Activated naive CD8-positive, alpha-beta T cell treated with anti-CD3 and anti-CD28 coated beads, Interleukin-2, amount 50 U/mL, for 24 hours (primary cell): ENCODE measurements around the gene BRD8.

Experiments
- ATAC-seq: fragments of 150-1000 bp; cut with Tn5 transposase; one replicate; pipeline ENCODE4 v1.10.0; 2021
- DNase-seq: peaks from one replicate; pipeline ENCODE4 v3.0.0; 2021
- H3K27ac Mint-ChIP-seq: one replicate; pipeline ENCODE4 v1.8.0; 2021; ENCODE audit warnings: mild to moderate bottlenecking, mixed read lengths
- H3K27me3 Mint-ChIP-seq: one replicate; pipeline ENCODE4 v1.8.0; 2021; ENCODE audit warnings: mixed read lengths
- H3K36me3 Mint-ChIP-seq: one replicate; pipeline ENCODE4 v1.8.0; 2021; ENCODE audit warnings: low read depth, mixed read lengths
- H3K4me1 Mint-ChIP-seq: one replicate; pipeline ENCODE4 v1.8.0; 2021; ENCODE audit warnings: mixed read lengths
- H3K4me3 Mint-ChIP-seq: one replicate; pipeline ENCODE4 v1.8.0; 2021; ENCODE audit warnings: mild to moderate bottlenecking, moderate library complexity, mixed read lengths
- H3K9me3 Mint-ChIP-seq: one replicate; pipeline ENCODE4 v1.8.0; 2021; ENCODE audit warnings: mixed read lengths

The BRD8 gene

GRCh38 chr5:138096997-138097828 lies 81.2 kb downstream of the BRD8 start:
- H3K9me3 Mint-ChIP-seq, result no peaks in the 10 kb centered on the region
- DNase-seq (no peak), ATAC-seq (no peak)
- peaks cover 16% of the 10 kb centered on the region for H3K4me1 Mint-ChIP-seq
- no peaks in the 10 kb centered on the region for H3K36me3 Mint-ChIP-seq
- no peak overlapping the region for H3K4me3 Mint-ChIP-seq
- peaks cover 9% of the 10 kb centered on the region for H3K27me3 Mint-ChIP-seq
- H3K27ac Mint-ChIP-seq, result no peak overlapping the region

GRCh38 chr5:138096363-138096762 lies 82.1 kb downstream of the BRD8 start:
- Mint-ChIP-seq H3K4me3 (no peak overlapping the region), H3K4me1 (peaks cover 16% of the 10 kb centered on the region), H3K9me3 (no peaks in the 10 kb centered on the region), H3K27ac (no peak overlapping the region), H3K27me3 (peaks cover 9% of the 10 kb centered on the region), H3K36me3 (no peaks in the 10 kb centered on the region)
- ATAC-seq (no peak), DNase-seq (no peak)

GRCh38 chr5:138095100-138095907 lies 83.1 kb downstream of the BRD8 start:
- no peak overlapping the region for H3K27ac Mint-ChIP-seq
- ATAC-seq, result no peak
- no peak overlapping the region for H3K4me3 Mint-ChIP-seq
- H3K36me3 Mint-ChIP-seq, result no peaks in the 10 kb centered on the region
- no peak for DNase-seq
- peaks cover 6% of the 10 kb centered on the region for H3K27me3 Mint-ChIP-seq
- no peaks in the 10 kb centered on the region for H3K9me3 Mint-ChIP-seq
- H3K4me1 Mint-ChIP-seq, result peaks cover 16% of the 10 kb centered on the region

- H3K27me3 Mint-ChIP-seq, result no peaks in the 10 kb centered on the region
- peaks cover 16% of the 10 kb centered on the region for H3K4me1 Mint-ChIP-seq
- no peak overlapping the region for H3K27ac Mint-ChIP-seq
- no peaks in the 10 kb centered on the region for H3K9me3 Mint-ChIP-seq
- DNase-seq (no peak), ATAC-seq (no peak)
- no peaks in the 10 kb centered on the region for H3K36me3 Mint-ChIP-seq
- H3K4me3 Mint-ChIP-seq, result no peak overlapping the region
Observed at GRCh38 chr5:138093036-138093435, 85.4 kb downstream of the BRD8 start.

- Mint-ChIP-seq H3K27ac (no peak overlapping the region), H3K27me3 (no peaks in the 10 kb centered on the region), H3K4me3 (no peak overlapping the region), H3K36me3 (no peaks in the 10 kb centered on the region), H3K4me1 (peaks cover 16% of the 10 kb centered on the region), H3K9me3 (no peaks in the 10 kb centered on the region)
- DNase-seq (no peak), ATAC-seq (no peak)
Observed at GRCh38 chr5:138092301-138092700, 86.1 kb downstream of the BRD8 start.

GRCh38 chr5:138091685-138092084 lies 86.7 kb downstream of the BRD8 start:
- H3K9me3 Mint-ChIP-seq, result no peaks in the 10 kb centered on the region
- no peak for DNase-seq

More at GRCh38 chr5:138091685-138092084, 86.7 kb downstream of the BRD8 start:
- H3K4me3 Mint-ChIP-seq, result no peak overlapping the region
- no peak overlapping the region for H3K27ac Mint-ChIP-seq
- H3K36me3 Mint-ChIP-seq, result no peaks in the 10 kb centered on the region
- no peaks in the 10 kb centered on the region for H3K27me3 Mint-ChIP-seq
- peaks cover 16% of the 10 kb centered on the region for H3K4me1 Mint-ChIP-seq
- ATAC-seq, result no peak
